Neural cell (in vitro differentiated cells): ENCODE measurements around the gene AGK. TPM values are rescaled to one million over a fixed set of nuclear protein-coding genes. Genes with fewer than 3 reads are reported as not detected.

Experiments used
- H2AFZ ChIP-seq: fragments of 200-600, 300-800 bp; sonication (generic), shearing (Covaris generic); 2 replicates; pipeline ENCODE4 v1.6.0; 2014; ENCODE audit warnings: low read depth, mild to moderate bottlenecking, antibody characterized with exemption, low read length, moderate library complexity
- H3F3A ChIP-seq: fragments of 200-600 bp; shearing (Covaris generic); 2 replicates; pipeline ENCODE4 v1.6.1; 2016; ENCODE audit warnings: mild to moderate bottlenecking, moderate library complexity, mixed read lengths, antibody characterized with exemption, low read length; ENCODE audit not compliant: insufficient read depth, poor library complexity, severe bottlenecking
- H3K27ac ChIP-seq: fragments of 200-600, 300-800 bp; sonication (generic), shearing (Covaris generic); 2 replicates; pipeline ENCODE4 v1.5.1; 2014; ENCODE audit warnings: mild to moderate bottlenecking, low read length, moderate library complexity
- H3K27me3 ChIP-seq: fragments of 300-800, 200-600 bp; sonication (generic), shearing (Covaris generic); 2 replicates; pipeline ENCODE4 v1.6.0; 2014; ENCODE audit warnings: mild to moderate bottlenecking, low read depth, low read length, moderate library complexity; ENCODE audit not compliant: insufficient read depth
- H3K36me3 ChIP-seq: fragments of 300-800, 200-600 bp; sonication (generic), shearing (Covaris generic); 2 replicates; pipeline ENCODE4 v1.5.1; 2014; ENCODE audit warnings: mild to moderate bottlenecking, antibody characterized with exemption, low read length, moderate library complexity; ENCODE audit not compliant: insufficient read depth
- H3K4me2 ChIP-seq: fragments of 300-800, 200-600 bp; sonication (generic), shearing (Covaris generic); 2 replicates; pipeline ENCODE4 v1.6.0; 2014; ENCODE audit warnings: mild to moderate bottlenecking, low read length
- H3K4me3 ChIP-seq: fragments of 300-800, 200-600 bp; sonication (generic), shearing (Covaris generic); 2 replicates; pipeline ENCODE4 v1.5.1; 2014; ENCODE audit warnings: mild to moderate bottlenecking, low read length, moderate library complexity
- H3K79me2 ChIP-seq: fragments of 200-600 bp; shearing (Covaris generic); replicated peaks from 2 replicates; pipeline ENCODE4 v1.6.0; 2014; ENCODE audit warnings: mild to moderate bottlenecking, low read length, moderate library complexity; ENCODE audit not compliant: insufficient read depth
- H3K9ac ChIP-seq: fragments of 300-800, 200-600 bp; sonication (generic), shearing (Covaris generic); 2 replicates; pipeline ENCODE4 v1.6.1; 2016; ENCODE audit warnings: mild to moderate bottlenecking, low read length, mixed read lengths
- H3K9me2 ChIP-seq: fragments of 200-600 bp; shearing (Covaris generic); 2 replicates; pipeline ENCODE4 v1.6.1; 2016; ENCODE audit warnings: mild to moderate bottlenecking, low read length, mixed read lengths; ENCODE audit not compliant: insufficient read depth
- H3K9me3 ChIP-seq: fragments of 200-600, 300-800 bp; sonication (generic), shearing (Covaris generic); 2 replicates; pipeline ENCODE4 v1.6.1; 2016; ENCODE audit warnings: mild to moderate bottlenecking, mixed run types, low read length, moderate library complexity, mixed read lengths
- H4K20me1 ChIP-seq: fragments of 200-600 bp; shearing (Covaris generic); 2 replicates; pipeline ENCODE4 v1.6.1; 2016; ENCODE audit warnings: mild to moderate bottlenecking, mixed run types; ENCODE audit not compliant: insufficient read depth
- CTCF ChIP-seq: fragments of 450-650 bp; IDR thresholded peaks from 2 replicates; pipeline ENCODE4 v1.5.1; 2014; ENCODE audit warnings: antibody characterized with exemption, mild to moderate bottlenecking, moderate library complexity; ENCODE audit not compliant: poor library complexity, severe bottlenecking
- EP300 ChIP-seq: fragments of 450-650 bp; conservative IDR thresholded peaks from 2 replicates; pipeline ENCODE4 v1.6.1; 2014; ENCODE audit warnings: antibody characterized with exemption, mild to moderate bottlenecking, moderate library complexity; ENCODE audit not compliant: poor library complexity, severe bottlenecking
- EZH2 ChIP-seq: fragments of 200-600, 300-800 bp; shearing (Covaris generic), sonication (generic); IDR thresholded peaks from 2 replicates; pipeline ENCODE4 v1.6.1; 2014; ENCODE audit warnings: antibody characterized with exemption, low read length, borderline replicate concordance, mild to moderate bottlenecking; ENCODE audit not compliant: insufficient read depth, poor library complexity, severe bottlenecking
- MXI1 ChIP-seq: fragments of 450-650 bp; conservative IDR thresholded peaks from 2 replicates; pipeline ENCODE4 v1.6.1; 2014; ENCODE audit warnings: antibody characterized with exemption, mild to moderate bottlenecking; ENCODE audit not compliant: poor library complexity, severe bottlenecking
- POLR2AphosphoS5 ChIP-seq: IDR thresholded peaks from 2 replicates; pipeline ENCODE4 v1.6.1; 2012
- RAD21 ChIP-seq: fragments of 450-650 bp; conservative IDR thresholded peaks from 2 replicates; pipeline ENCODE4 v1.6.1; 2014; ENCODE audit warnings: antibody characterized with exemption, mild to moderate bottlenecking, moderate library complexity
- REST ChIP-seq: IDR thresholded peaks from 2 replicates; pipeline ENCODE4 v1.6.1; 2012; ENCODE audit warnings: borderline replicate concordance
- SMC3 ChIP-seq: fragments of 450-650 bp; conservative IDR thresholded peaks from 2 replicates; pipeline ENCODE4 v1.6.1; 2014; ENCODE audit warnings: antibody characterized with exemption, mild to moderate bottlenecking, moderate library complexity; ENCODE audit not compliant: poor library complexity
- TAF1 ChIP-seq: IDR thresholded peaks from 2 replicates; pipeline ENCODE4 v1.6.1; 2012; ENCODE audit warnings: low read depth
- polyA plus RNA-seq: library from polyadenylated mRNA; depleted of rRNA; stranded (reverse); fragments of >200 nt; gene quantifications from 2 replicates; pipeline ENCODE4 v1.2.3, GENCODE V29; 2014

Gene AGK
- polyA plus RNA-seq, 1 donor from 2014 or later: 59.8 TPM

- Histone ChIP-seq H3K9ac (no peak overlapping the region), H3F3A (no peaks in the 10 kb centered on the region), H2AFZ (no peak overlapping the region), H3K27me3 (no peaks in the 10 kb centered on the region), H3K4me2 (no peak overlapping the region), H3K27ac (no peak overlapping the region), H3K4me3 (no peak overlapping the region), H3K9me2 (no peaks in the 10 kb centered on the region), H3K79me2 (no peaks in the 10 kb centered on the region), H3K36me3 (no peaks in the 10 kb centered on the region), H3K9me3 (no peaks in the 10 kb centered on the region), H4K20me1 (no peaks in the 10 kb centered on the region)
- no peak for TF ChIP-seq CTCF
- no peak for TF ChIP-seq SMC3
- TF ChIP-seq RAD21: no peak
- TF ChIP-seq REST: no peak
- TF ChIP-seq MXI1: no peak
- TF ChIP-seq TAF1: no peak
- TF ChIP-seq POLR2AphosphoS5: no peak
- no peak for TF ChIP-seq EP300
- no peak for TF ChIP-seq EZH2
These were observed 114.2 kb downstream of the AGK start for GRCh38 chr7:141665208-141666035.

GRCh38 chr7:141666071-141666470, 114.9 kb downstream of the AGK start:
- no peak overlapping the region for H3K9ac ChIP-seq
- no peaks in the 10 kb centered on the region for H3K9me2 ChIP-seq
- no peaks in the 10 kb centered on the region for H3F3A ChIP-seq
- H3K27ac ChIP-seq: no peak overlapping the region
- TF ChIP-seq POLR2AphosphoS5 (no peak), CTCF (no peak), MXI1 (no peak), TAF1 (no peak), EP300 (no peak), REST (no peak), EZH2 (no peak), SMC3 (no peak), RAD21 (no peak)
- no peaks in the 10 kb centered on the region for H3K36me3 ChIP-seq
- no peaks in the 10 kb centered on the region for H3K9me3 ChIP-seq
- no peak overlapping the region for H2AFZ ChIP-seq
- H3K79me2 ChIP-seq: no peaks in the 10 kb centered on the region
- H3K4me3 ChIP-seq: no peak overlapping the region
- no peaks in the 10 kb centered on the region for H4K20me1 ChIP-seq
- H3K27me3 ChIP-seq: no peaks in the 10 kb centered on the region
- no peak overlapping the region for H3K4me2 ChIP-seq
